Ovary (tissue), 9 donors: ENCODE data around the gene CCDC97. TPM values are rescaled to one million over a fixed set of nuclear protein-coding genes. Genes with fewer than 3 reads are reported as not detected.

Experiments used
- DNase-seq, 5 donors: peaks; one replicate each; pipeline ENCODE4 v3.0.0-alpha.2; 2019 to 2020
- H3K27ac ChIP-seq, 2 donors: fragments of 200-600 bp; one replicate each; pipeline versions ENCODE4 v1.5.1 to v1.8.0; 2019 to 2022
- H3K27me3 ChIP-seq: fragments of 200-600 bp; one replicate; pipeline ENCODE4 v1.8.0; 2022
- H3K36me3 ChIP-seq: fragments of 200-600 bp; sonication (generic); one replicate; pipeline ENCODE4 v1.5.1; 2019
- H3K4me1 ChIP-seq: one replicate; pipeline ENCODE4 v1.8.1; 2013; ENCODE audit warnings: mild to moderate bottlenecking, moderate library complexity; ENCODE audit not compliant: insufficient read depth
- H3K4me3 ChIP-seq: fragments of 200-600 bp; sonication (generic); one replicate; pipeline ENCODE4 v1.5.1; 2017
- H3K9me3 ChIP-seq, 2 donors: fragments of 200-600 bp in 1 of 2; sonication (generic) in 1 of 2; one replicate each; pipeline versions ENCODE4 v1.5.1 to v1.8.1; 2013 to 2019; ENCODE audit warnings: mild to moderate bottlenecking in 1 of 2, moderate library complexity in 1 of 2
- EP300 ChIP-seq: sonication (generic); formaldehyde crosslinking; IDR thresholded peaks from one replicate; pipeline ENCODE4 v1.6.1; 2017; ENCODE audit warnings: antibody characterized with exemption
- POLR2A ChIP-seq: fragments of 450-650 bp; IDR thresholded peaks from one replicate; pipeline ENCODE4 v1.6.1; 2017; ENCODE audit warnings: antibody characterized with exemption, mild to moderate bottlenecking, moderate library complexity
- WGBS, 3 donors: extraction: QIAGEN DNeasy Blood & Tissue Kit in 1 of 3; methylation state at CpG; one replicate each; pipeline versions ENCODE4 v1.1.5 to v1.1.7; 2013 to 2017; 5-methylcytosine and 5-hydroxymethylcytosine counted together
- intact Hi-C, 4 donors: fragments of 100-400 bp; cut with DNase I; formaldehyde crosslinking; loops; one replicate each; pipeline versions ENCODE4 v1.11.0 to v1.15.1; 2022 to 2023
- polyA plus RNA-seq, 2 donors: library from polyadenylated mRNA; stranded (reverse); fragments of 200-250 nt in 1 of 2; fragments of 350-450 nt in 1 of 2; fragmentation: Illumina TruSeq in 1 of 2; extraction: RNeasy Lipid Tissue Mini Kit (QIAGEN cat#74804) in 1 of 2; gene quantifications; one replicate each; pipeline ENCODE4 v1.2.3, GENCODE V29; 2013 to 2014
- total RNA-seq, 7 donors: library from RNA; depleted of rRNA in 2 of 7; stranded (reverse); fragments of >200 nt in 2 of 7; fragmentation: NEBNext Ultra II Directional in 3 of 7; extraction: Animal tissue kit (Norgen Biotek cat#: 25700) in 3 of 7; gene quantifications; one replicate each; pipeline versions ENCODE4 v1.1.0 to v1.2.4, GENCODE V29; 2016 to 2023
- TF ChIP-seq, protein P1 (sequence below), 3 donors: fragments of 450-650 bp in 2 of 3; fragments of 200-600 bp in 1 of 3; IDR thresholded peaks; one replicate each; pipeline versions ENCODE4 v1.5.1 to v1.8.0; 2016 to 2022; ENCODE audit warnings: antibody characterized with exemption in 3 of 3, mild to moderate bottlenecking in 1 of 3
- donor health status: DM: no; HTN: no; CAD: no; lungs with moderate emphysema.
- donor health status: DM: no; HTN: no; CAD: no.
- donor health status: Bipolar disorder and iron deficiency.
- donor health status: DM: yes; HTN: yes; CAD: no.
- donor health status: DM: no; HTN: no; CAD: no.
- donor health status: DM: yes; HTN: yes; CAD: no.

The CCDC97 gene
- total and polyA plus RNA-seq, 9 donors: 12.8 to 46.1 (median 29.5) TPM

GRCh38 chr19:41316306-41316920 lies 6.4 kb downstream of the CCDC97 start:
- intact Hi-C loops: no loop called here
- DNase-seq: peak in 1 of 5 donors; percentile 16
- H3K4me3 ChIP-seq: no peak overlapping the region
- 96 to 99% (median 97%) methylated on average over 24 of the region's 24 CpGs for WGBS, 3 donors
- no peaks in the 10 kb centered on the region for H3K4me1 ChIP-seq
- H3K36me3 ChIP-seq: no peaks in the 10 kb centered on the region
- H3K9me3 ChIP-seq: no peaks in the 10 kb centered on the region
- no peaks in the 10 kb centered on the region for H3K27me3 ChIP-seq
- TF ChIP-seq, protein P1, sequence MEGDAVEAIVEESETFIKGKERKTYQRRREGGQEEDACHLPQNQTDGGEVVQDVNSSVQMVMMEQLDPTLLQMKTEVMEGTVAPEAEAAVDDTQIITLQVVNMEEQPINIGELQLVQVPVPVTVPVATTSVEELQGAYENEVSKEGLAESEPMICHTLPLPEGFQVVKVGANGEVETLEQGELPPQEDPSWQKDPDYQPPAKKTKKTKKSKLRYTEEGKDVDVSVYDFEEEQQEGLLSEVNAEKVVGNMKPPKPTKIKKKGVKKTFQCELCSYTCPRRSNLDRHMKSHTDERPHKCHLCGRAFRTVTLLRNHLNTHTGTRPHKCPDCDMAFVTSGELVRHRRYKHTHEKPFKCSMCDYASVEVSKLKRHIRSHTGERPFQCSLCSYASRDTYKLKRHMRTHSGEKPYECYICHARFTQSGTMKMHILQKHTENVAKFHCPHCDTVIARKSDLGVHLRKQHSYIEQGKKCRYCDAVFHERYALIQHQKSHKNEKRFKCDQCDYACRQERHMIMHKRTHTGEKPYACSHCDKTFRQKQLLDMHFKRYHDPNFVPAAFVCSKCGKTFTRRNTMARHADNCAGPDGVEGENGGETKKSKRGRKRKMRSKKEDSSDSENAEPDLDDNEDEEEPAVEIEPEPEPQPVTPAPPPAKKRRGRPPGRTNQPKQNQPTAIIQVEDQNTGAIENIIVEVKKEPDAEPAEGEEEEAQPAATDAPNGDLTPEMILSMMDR (IDR thresholded peaks at IDR 0.05): no peak
- TF ChIP-seq POLR2A: no peak
- TF ChIP-seq EP300: no peak
- H3K27ac ChIP-seq: no peak overlapping the region

DNA sequence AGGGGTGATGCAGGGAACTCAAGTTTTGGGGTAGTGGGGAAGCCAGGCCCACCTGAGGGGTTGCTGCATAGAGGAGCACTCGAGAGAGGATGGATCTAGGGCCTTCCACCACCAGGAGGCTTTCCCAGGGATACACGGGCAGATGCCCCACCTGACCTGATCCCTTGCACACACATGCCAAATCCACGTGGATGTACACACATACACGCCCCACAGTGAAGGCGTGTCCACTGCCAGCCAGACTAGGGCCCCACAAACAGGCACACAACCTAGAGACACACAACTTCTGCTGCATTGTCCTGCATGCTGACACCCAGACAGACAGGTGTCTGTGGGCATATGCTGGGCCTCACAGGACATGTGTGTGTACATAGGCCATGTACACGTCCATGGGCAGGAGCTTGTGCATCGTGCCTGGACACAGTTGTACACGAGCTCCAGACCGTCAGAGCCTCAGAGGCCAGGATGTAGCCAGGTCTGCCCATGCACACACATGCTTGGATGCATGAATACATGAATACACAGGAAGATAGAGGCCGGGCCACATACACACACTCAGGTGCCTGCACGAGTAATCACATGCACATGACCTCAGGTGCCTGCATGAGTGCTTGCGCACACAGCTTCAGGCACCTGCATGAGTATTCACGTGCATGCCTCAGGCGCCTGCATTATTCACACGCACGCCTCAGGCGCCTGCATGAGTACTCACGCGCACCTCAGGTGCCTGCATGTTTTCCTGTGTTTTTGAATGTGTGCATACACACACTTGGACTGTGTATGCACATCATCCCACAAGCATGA lies 8.9 kb downstream of the CCDC97 start:
- H3K4me1 ChIP-seq: peaks cover 18% of the 10 kb centered on the region
- H3K27me3 ChIP-seq: no peaks in the 10 kb centered on the region
- no peaks in the 10 kb centered on the region for H3K9me3 ChIP-seq
- WGBS, 3 donors: 77 to 84% (median 81%) methylated on average over 19 of the region's 19 CpGs
- no peak overlapping the region for H3K4me3 ChIP-seq
- TF ChIP-seq POLR2A: no peak
- TF ChIP-seq, protein P1 (IDR thresholded peaks at IDR 0.05): no peak
- TF ChIP-seq EP300: no peak
- DNase-seq: no peak
- H3K36me3 ChIP-seq: no peaks in the 10 kb centered on the region
- intact Hi-C loops: no loop called here
- no peak overlapping the region for H3K27ac ChIP-seq

DNA sequence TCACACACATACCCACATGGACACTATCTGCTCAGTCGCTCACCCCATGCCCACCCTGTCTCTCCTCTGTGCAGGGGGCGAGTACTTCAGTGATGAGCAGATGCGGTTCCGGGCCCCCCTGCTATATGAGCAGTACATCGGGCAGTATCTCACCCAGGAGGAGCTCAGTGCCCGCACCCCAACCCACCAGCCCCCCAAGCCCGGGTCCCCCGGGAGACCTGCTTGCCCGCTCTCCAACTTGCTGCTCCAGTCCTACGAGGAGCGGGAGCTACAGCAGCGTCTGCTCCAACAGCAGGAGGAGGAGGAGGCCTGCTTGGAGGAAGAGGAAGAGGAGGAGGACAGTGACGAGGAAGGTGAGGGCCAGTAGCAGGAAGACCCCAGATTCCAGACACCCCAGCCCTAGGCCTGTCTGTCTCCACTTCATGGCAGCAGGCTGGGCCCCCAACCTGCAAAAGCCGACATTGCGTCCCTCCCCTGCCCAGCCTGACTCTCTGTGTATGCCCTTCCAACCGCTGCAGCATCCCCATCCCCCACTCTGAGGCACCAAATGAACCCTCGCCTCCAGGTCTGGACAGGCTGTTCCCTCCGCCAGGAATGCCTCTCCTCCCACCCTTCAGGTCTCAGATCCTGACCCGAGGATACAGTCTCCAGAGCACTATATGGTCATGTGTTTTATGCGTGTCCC lies 9.7 kb downstream of the CCDC97 start:
- TF ChIP-seq, protein P1 (IDR thresholded peaks at IDR 0.05): no peak
- TF ChIP-seq EP300: no peak
- no peak for TF ChIP-seq POLR2A
- Histone ChIP-seq H3K36me3 (no peaks in the 10 kb centered on the region), H3K27ac (no peak overlapping the region), H3K4me3 (no peak overlapping the region), H3K27me3 (no peaks in the 10 kb centered on the region), H3K4me1 (peaks cover 26% of the 10 kb centered on the region), H3K9me3 (no peaks in the 10 kb centered on the region)
- WGBS, 3 donors: 82 to 89% (median 82%) methylated on average over 19 to 20 of the region's 20 CpGs
- no peak for DNase-seq
- intact Hi-C loops: loop anchor here in 1 of 4 donors (10.0 kb wide), 1 partner anchor 115 kb away; the partner anchor contains the start of gene DMAC2

DNA sequence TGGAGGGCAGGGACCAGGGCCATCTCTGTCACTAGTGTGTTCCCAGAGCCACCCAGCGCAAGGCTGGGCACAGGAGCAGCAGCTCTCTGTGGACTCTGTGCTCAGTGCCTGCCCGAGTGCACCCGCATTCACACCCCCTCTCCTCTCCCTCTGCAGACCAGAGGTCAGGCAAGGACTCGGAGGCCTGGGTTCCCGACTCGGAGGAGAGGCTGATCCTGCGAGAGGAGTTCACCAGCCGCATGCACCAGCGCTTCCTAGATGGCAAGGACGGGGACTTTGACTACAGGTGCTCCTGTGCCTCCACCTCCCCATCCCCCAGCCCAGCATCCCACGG lies 10.2 kb downstream of the CCDC97 start:
- peaks cover 29% of the 10 kb centered on the region for H3K4me1 ChIP-seq
- H3K36me3 ChIP-seq: no peaks in the 10 kb centered on the region
- intact Hi-C loops: loop anchor here in 1 of 4 donors (10.0 kb wide), 1 partner anchor 115 kb away; the partner anchor contains the start of gene DMAC2
- no peaks in the 10 kb centered on the region for H3K9me3 ChIP-seq
- TF ChIP-seq EP300: no peak
- TF ChIP-seq, protein P1 (IDR thresholded peaks at IDR 0.05): no peak
- no peak for TF ChIP-seq POLR2A
- 86 to 89% (median 86%) methylated on average over 11 of the region's 11 CpGs for WGBS, 3 donors
- no peaks in the 10 kb centered on the region for H3K27me3 ChIP-seq
- no peak overlapping the region for H3K4me3 ChIP-seq
- H3K27ac ChIP-seq: no peak overlapping the region
- no peak for DNase-seq
